EH (cell line): Measurements from ENCODE around the gene PMPCA.

Experiments used
- DNase-seq: peaks from one replicate; pipeline ENCODE4 v3.0.0-alpha.2; 2015; ENCODE audit warnings: low read depth

The PMPCA gene

GRCh38 chr9:136436055-136436634 is 25.7 kb downstream of the PMPCA start:
- no peak for DNase-seq

- peak; percentile 37 for DNase-seq
Observed at GRCh38 chr9:136437430-136437829, 27.0 kb downstream of the PMPCA start.

- no peak for DNase-seq
Observed at GRCh38 chr9:136437839-136438547, 27.5 kb downstream of the PMPCA start.

- DNase-seq = peak; percentile 37
Observed at GRCh38 chr9:136438548-136439480, 28.4 kb downstream of the PMPCA start.

- peak; percentile 65 for DNase-seq
Observed at GRCh38 chr9:136439481-136440408, 29.3 kb downstream of the PMPCA start, which contains the start of gene INPP5E. Gene INPP5E, minus strand, starts transcription at chr9:136439845. Its CDS starts 426 bp downstream, at chr9:136439419.

- DNase-seq = peak; percentile 15
Observed at GRCh38 chr9:136441191-136441680, 30.8 kb downstream of the PMPCA start.

- DNase-seq = no peak
Observed at GRCh38 chr9:136441681-136442245, 31.3 kb downstream of the PMPCA start.

- no peak for DNase-seq
Observed at GRCh38 chr9:136442265-136442664, 31.8 kb downstream of the PMPCA start.

GRCh38 chr9:136443087-136443486 is 32.6 kb downstream of the PMPCA start:
- no peak for DNase-seq

GRCh38 chr9:136443687-136444086 is 33.2 kb downstream of the PMPCA start:
- no peak for DNase-seq

GRCh38 chr9:136444102-136444501 is 33.6 kb downstream of the PMPCA start:
- no peak for DNase-seq

- DNase-seq = no peak
Observed at GRCh38 chr9:136445799-136446198, 35.3 kb downstream of the PMPCA start.

GRCh38 chr9:136447173-136447778 is 36.8 kb downstream of the PMPCA start:
- no peak for DNase-seq

- no peak for DNase-seq
Observed at GRCh38 chr9:136448655-136449054, 38.2 kb downstream of the PMPCA start.

- no peak for DNase-seq
Observed at GRCh38 chr9:136451221-136451877, 40.9 kb downstream of the PMPCA start.

GRCh38 chr9:136453326-136453725 is 42.9 kb downstream of the PMPCA start:
- DNase-seq = no peak

- DNase-seq = no peak
Observed at GRCh38 chr9:136454026-136454796, 43.8 kb downstream of the PMPCA start.

GRCh38 chr9:136455043-136456002 is 44.9 kb downstream of the PMPCA start:
- DNase-seq = no peak
